MM.1S (cell line): ENCODE measurements around the gene USP54.

Source experiments
- DNase-seq: peaks from one replicate; pipeline ENCODE4 v3.0.0-alpha.2; 2015
- H2AFZ ChIP-seq: fragments of 300-600 bp; sonication (generic); 2 replicates; pipeline ENCODE4 v1.6.0; 2016; ENCODE audit warnings: antibody characterized with exemption, low read length
- H3F3A ChIP-seq: fragments of 300-600 bp; sonication (generic); 2 replicates; pipeline ENCODE4 v1.6.1; 2016; ENCODE audit warnings: mild to moderate bottlenecking, antibody characterized with exemption, low read length, moderate library complexity, mixed read lengths; ENCODE audit not compliant: insufficient read depth
- H3K27ac ChIP-seq: fragments of 300-600 bp; sonication (generic); 2 replicates; pipeline ENCODE4 v1.5.1; 2016; ENCODE audit warnings: mild to moderate bottlenecking, low read length
- H3K27me3 ChIP-seq: fragments of 300-600 bp; sonication (generic); replicated peaks from 2 replicates; pipeline ENCODE4 v1.6.0; 2016; ENCODE audit warnings: low read length; ENCODE audit not compliant: insufficient read depth
- H3K36me3 ChIP-seq: fragments of 300-600 bp; sonication (generic); replicated peaks from 2 replicates; pipeline ENCODE4 v1.6.1; 2016; ENCODE audit warnings: mild to moderate bottlenecking, low read length, mixed read lengths; ENCODE audit not compliant: insufficient read depth
- H3K4me1 ChIP-seq: fragments of 300-600 bp; sonication (generic); 2 replicates; pipeline ENCODE4 v1.6.1; 2016; ENCODE audit warnings: low read length, mixed read lengths
- H3K4me2 ChIP-seq: fragments of 300-600 bp; sonication (generic); 2 replicates; pipeline ENCODE4 v1.6.0; 2016; ENCODE audit warnings: low read depth, low read length
- H3K4me3 ChIP-seq: fragments of 300-600 bp; sonication (generic); 2 replicates; pipeline ENCODE4 v1.5.1; 2016; ENCODE audit warnings: low read length, mixed read lengths
- H3K79me2 ChIP-seq: fragments of 300-600 bp; sonication (generic); 2 replicates; pipeline ENCODE4 v1.6.1; 2016; ENCODE audit warnings: mixed run types, low read length, mixed read lengths
- H3K9ac ChIP-seq: fragments of 300-600 bp; sonication (generic); 2 replicates; pipeline ENCODE4 v1.6.1; 2016; ENCODE audit warnings: low read length, mixed read lengths
- H3K9me2 ChIP-seq: fragments of 300-600 bp; sonication (generic); replicated peaks from 2 replicates; pipeline ENCODE4 v1.6.1; 2016; ENCODE audit warnings: mild to moderate bottlenecking, low read length, mixed read lengths; ENCODE audit not compliant: insufficient read depth
- H3K9me3 ChIP-seq: fragments of 300-600 bp; sonication (generic); replicated peaks from 2 replicates; pipeline ENCODE4 v1.6.1; 2016; ENCODE audit warnings: mild to moderate bottlenecking, low read length, mixed read lengths; ENCODE audit not compliant: insufficient read depth
- H4K20me1 ChIP-seq: fragments of 300-600 bp; sonication (generic); 2 replicates; pipeline ENCODE4 v1.6.1; 2016; ENCODE audit warnings: mild to moderate bottlenecking, low read length, moderate library complexity, mixed read lengths; ENCODE audit not compliant: insufficient read depth
- CTCF ChIP-seq: fragments of 300-600 bp; sonication (generic); IDR thresholded peaks from 2 replicates; pipeline ENCODE4 v1.5.1; 2016; ENCODE audit warnings: antibody characterized with exemption, low read length, mixed read lengths
- EZH2 ChIP-seq: fragments of 300-600 bp; sonication (generic); optimal IDR thresholded peaks from 2 replicates; pipeline ENCODE3; 2017; ENCODE audit warnings: low read depth, mild to moderate bottlenecking, antibody characterized with exemption, low read length, mixed read lengths
- EZH2phosphoT487 ChIP-seq: fragments of 300-600 bp; sonication (generic); IDR thresholded peaks from 2 replicates; pipeline ENCODE4 v1.6.1; 2018; ENCODE audit warnings: antibody characterized with exemption, low read length

USP54 gene

GRCh38 chr10:73552819-73553715 is 38.1 kb downstream of the USP54 start:
- no peaks in the 10 kb centered on the region for H3K36me3 ChIP-seq
- no peaks in the 10 kb centered on the region for H3K79me2 ChIP-seq
- H3K9me3 ChIP-seq, result no peaks in the 10 kb centered on the region
- H3K4me1 ChIP-seq, result no peaks in the 10 kb centered on the region
- no peak overlapping the region for H3K4me3 ChIP-seq
- no peaks in the 10 kb centered on the region for H3F3A ChIP-seq
- H3K9ac ChIP-seq, result no peak overlapping the region
- H3K9me2 ChIP-seq, result no peaks in the 10 kb centered on the region
- no peak overlapping the region for H3K4me2 ChIP-seq
- DNase-seq, result no peak
- no peak overlapping the region for H3K27ac ChIP-seq
- H2AFZ ChIP-seq, result no peak overlapping the region
- H4K20me1 ChIP-seq, result no peaks in the 10 kb centered on the region
- H3K27me3 ChIP-seq, result no peaks in the 10 kb centered on the region
- TF ChIP-seq EZH2phosphoT487 (no peak), EZH2 (no peak), CTCF (no peak)

DNA sequence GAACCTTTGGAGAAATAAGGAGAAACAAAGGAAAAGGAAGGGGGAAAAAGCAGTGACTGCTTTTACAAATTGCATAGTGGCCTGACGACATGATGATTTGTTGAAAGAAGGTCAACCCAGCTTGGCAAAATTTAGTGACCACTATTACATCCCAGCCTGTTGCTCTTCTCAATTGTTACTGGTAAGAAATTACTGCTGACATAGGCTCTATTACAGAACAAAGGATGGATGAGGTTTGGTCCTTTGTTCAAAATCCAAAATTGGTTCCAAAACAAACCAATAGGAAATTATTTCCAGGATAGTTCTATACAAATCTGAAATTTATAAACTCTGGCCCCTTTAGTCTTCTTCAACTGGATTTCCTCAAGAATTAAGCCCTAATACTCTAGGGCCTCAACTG is 39.6 kb downstream of the USP54 start:
- no peak overlapping the region for H3K9ac ChIP-seq
- H4K20me1 ChIP-seq, result no peaks in the 10 kb centered on the region
- no peaks in the 10 kb centered on the region for H3K36me3 ChIP-seq
- H3K79me2 ChIP-seq, result no peaks in the 10 kb centered on the region
- H3K27ac ChIP-seq, result no peak overlapping the region
- H2AFZ ChIP-seq, result no peak overlapping the region
- TF ChIP-seq CTCF (no peak), EZH2phosphoT487 (no peak), EZH2 (no peak)
- H3K4me1 ChIP-seq, result no peaks in the 10 kb centered on the region
- no peak overlapping the region for H3K4me2 ChIP-seq
- no peak overlapping the region for H3K4me3 ChIP-seq
- no peaks in the 10 kb centered on the region for H3K9me2 ChIP-seq
- DNase-seq, result no peak
- H3K27me3 ChIP-seq, result no peaks in the 10 kb centered on the region
- H3K9me3 ChIP-seq, result no peaks in the 10 kb centered on the region
- H3F3A ChIP-seq, result no peaks in the 10 kb centered on the region

- Histone ChIP-seq H3F3A (no peaks in the 10 kb centered on the region), H3K4me3 (no peak overlapping the region), H3K27me3 (no peaks in the 10 kb centered on the region), H3K4me1 (no peaks in the 10 kb centered on the region), H3K9ac (no peak overlapping the region), H3K9me2 (no peaks in the 10 kb centered on the region), H4K20me1 (no peaks in the 10 kb centered on the region), H3K79me2 (no peaks in the 10 kb centered on the region), H3K9me3 (no peaks in the 10 kb centered on the region), H3K27ac (no peak overlapping the region), H3K36me3 (no peaks in the 10 kb centered on the region), H2AFZ (no peak overlapping the region), H3K4me2 (no peak overlapping the region)
- DNase-seq, result no peak
- TF ChIP-seq EZH2phosphoT487 (no peak), CTCF (no peak), EZH2 (no peak)
Measured at GRCh38 chr10:73545357-73545756, 45.8 kb downstream of the USP54 start.
